Stomach smooth muscle (tissue), 2 donors: ENCODE measurements around the gene RANBP9.

ENCODE experiments used
- H3K27ac ChIP-seq: one replicate; pipeline ENCODE4 v1.7.0; 2013; ENCODE audit warnings: mild to moderate bottlenecking, low read length, inconsistent platforms
- H3K27me3 ChIP-seq, 2 donors: one replicate each; pipeline ENCODE4 v1.7.0; 2013; ENCODE audit warnings: low read length in 2 of 2; ENCODE audit not compliant: insufficient read depth in 2 of 2, control insufficient read depth in 1 of 2
- H3K36me3 ChIP-seq, 2 donors: one replicate each; pipeline ENCODE4 v1.7.0; 2013; ENCODE audit warnings: low read length in 2 of 2; ENCODE audit not compliant: control insufficient read depth in 2 of 2, insufficient read depth in 2 of 2
- H3K4me1 ChIP-seq: one replicate; pipeline ENCODE4 v1.7.0; 2013; ENCODE audit warnings: low read length; ENCODE audit not compliant: control insufficient read depth, insufficient read depth
- H3K4me3 ChIP-seq, 2 donors: one replicate each; pipeline ENCODE4 v1.7.0; 2013; ENCODE audit warnings: low read length in 2 of 2
- H3K9ac ChIP-seq, 2 donors: one replicate each; pipeline ENCODE4 v1.7.0; 2013; ENCODE audit warnings: low read length in 2 of 2, mild to moderate bottlenecking in 1 of 2
- H3K9me3 ChIP-seq, 2 donors: one replicate each; pipeline ENCODE4 v1.7.0; 2013; ENCODE audit warnings: low read length in 2 of 2; ENCODE audit not compliant: control insufficient read depth in 2 of 2
- donor health status: healthy.
- donor health status: Pancreatic carcinoma.

The RANBP9 gene

GRCh38 chr6:13577926-13578325 lies 133.7 kb downstream of the RANBP9 start:
- peaks cover 14% of the 10 kb centered on the region for H3K4me1 ChIP-seq
- no peaks in the 10 kb centered on the region for H3K27me3 ChIP-seq
- H3K4me3 ChIP-seq: no peak overlapping the region
- no peaks in the 10 kb centered on the region for H3K9me3 ChIP-seq
- H3K27ac ChIP-seq: no peak overlapping the region
- H3K36me3 ChIP-seq: peaks cover 4 to 8% of the 10 kb centered on the region in 2 donors
- H3K9ac ChIP-seq: no peak overlapping the region

GRCh38 chr6:13576017-13576416 lies 135.6 kb downstream of the RANBP9 start:
- no peak overlapping the region for H3K9ac ChIP-seq
- H3K27me3 ChIP-seq: no peaks in the 10 kb centered on the region
- H3K4me1 ChIP-seq: peaks cover 14% of the 10 kb centered on the region
- no peaks in the 10 kb centered on the region for H3K9me3 ChIP-seq
- peaks cover 0 to 4% of the 10 kb centered on the region in 2 donors for H3K36me3 ChIP-seq
- no peak overlapping the region for H3K27ac ChIP-seq
- no peak overlapping the region for H3K4me3 ChIP-seq

GRCh38 chr6:13575377-13575775 lies 136.3 kb downstream of the RANBP9 start:
- peak overlapping the region in 1 of 2 donors; percentile 91 for H3K9ac ChIP-seq
- no peaks in the 10 kb centered on the region for H3K9me3 ChIP-seq
- no peaks in the 10 kb centered on the region for H3K27me3 ChIP-seq
- H3K27ac ChIP-seq: peak overlapping the region; percentile 89
- H3K4me1 ChIP-seq: peaks cover 14% of the 10 kb centered on the region
- H3K36me3 ChIP-seq: peaks cover 0 to 4% of the 10 kb centered on the region in 2 donors
- peak overlapping the region; percentile 83 to 89 for H3K4me3 ChIP-seq

- H3K9me3 ChIP-seq: no peaks in the 10 kb centered on the region
- peak within 1 kb of the TSS; percentile 83 to 89 for H3K4me3 ChIP-seq
- peaks cover 14% of the 10 kb centered on the region for H3K4me1 ChIP-seq
- peaks cover 0 to under 1% of the 10 kb centered on the region in 2 donors for H3K36me3 ChIP-seq
- no peaks in the 10 kb centered on the region for H3K27me3 ChIP-seq
- peak within 1 kb of the TSS; percentile 86 to 91 for H3K9ac ChIP-seq
- H3K27ac ChIP-seq: peak within 1 kb of the TSS; percentile 89
Observed at GRCh38 chr6:13574571-13575376, 136.9 kb downstream of the RANBP9 start, which contains the start of gene SIRT5. TSS of gene SIRT5 (plus strand) at chr6:13574601. CDS start at chr6:13584111, 9,510 bp downstream.

GRCh38 chr6:13574149-13574570 lies 137.5 kb downstream of the RANBP9 start:
- Histone ChIP-seq H3K36me3 (no peaks in the 10 kb centered on the region), H3K4me1 (peaks cover 14% of the 10 kb centered on the region), H3K9me3 (no peaks in the 10 kb centered on the region), H3K27ac (peak overlapping the region; percentile 89), H3K9ac (peak overlapping the region; percentile 86 to 91), H3K27me3 (no peaks in the 10 kb centered on the region), H3K4me3 (peak overlapping the region; percentile 83 to 89)

- Histone ChIP-seq H3K4me3 (peak overlapping the region; percentile 17 to 83), H3K27ac (peak overlapping the region; percentile 50), H3K9me3 (no peaks in the 10 kb centered on the region), H3K4me1 (peaks cover 14% of the 10 kb centered on the region), H3K9ac (peak overlapping the region; percentile 83 to 91), H3K27me3 (no peaks in the 10 kb centered on the region), H3K36me3 (no peaks in the 10 kb centered on the region)
Observed at GRCh38 chr6:13573669-13574110, 137.9 kb downstream of the RANBP9 start.

GRCh38 chr6:13572951-13573654 lies 138.5 kb downstream of the RANBP9 start:
- Histone ChIP-seq H3K4me1 (peaks cover 14% of the 10 kb centered on the region), H3K27ac (peak overlapping the region; percentile 50), H3K27me3 (no peaks in the 10 kb centered on the region)

GRCh38 chr6:13572240-13572639 lies 139.4 kb downstream of the RANBP9 start:
- peaks cover 14% of the 10 kb centered on the region for H3K4me1 ChIP-seq
- H3K9ac ChIP-seq: no peak overlapping the region
- no peaks in the 10 kb centered on the region for H3K9me3 ChIP-seq
- no peak overlapping the region for H3K27ac ChIP-seq
- H3K27me3 ChIP-seq: no peaks in the 10 kb centered on the region
- H3K36me3 ChIP-seq: no peaks in the 10 kb centered on the region
- no peak overlapping the region for H3K4me3 ChIP-seq

More at GRCh38 chr6:13572951-13573654, 138.5 kb downstream of the RANBP9 start:
- H3K9ac ChIP-seq: peak overlapping the region; percentile 83 to 91
- H3K9me3 ChIP-seq: no peaks in the 10 kb centered on the region
- no peaks in the 10 kb centered on the region for H3K36me3 ChIP-seq
- H3K4me3 ChIP-seq: peak overlapping the region; percentile 17 to 83
